HL-60/S4 (cell line): ENCODE data around the gene ZNF484.

Experiments used
- in situ Hi-C: fragments of 300-500 bp; cut with MboI; formaldehyde crosslinking; loops from 2 replicates; pipeline ENCODE4 v1.14.3; 2022; ENCODE audit warnings: low sequenced_read_pairs

The ZNF484 gene

DNA sequence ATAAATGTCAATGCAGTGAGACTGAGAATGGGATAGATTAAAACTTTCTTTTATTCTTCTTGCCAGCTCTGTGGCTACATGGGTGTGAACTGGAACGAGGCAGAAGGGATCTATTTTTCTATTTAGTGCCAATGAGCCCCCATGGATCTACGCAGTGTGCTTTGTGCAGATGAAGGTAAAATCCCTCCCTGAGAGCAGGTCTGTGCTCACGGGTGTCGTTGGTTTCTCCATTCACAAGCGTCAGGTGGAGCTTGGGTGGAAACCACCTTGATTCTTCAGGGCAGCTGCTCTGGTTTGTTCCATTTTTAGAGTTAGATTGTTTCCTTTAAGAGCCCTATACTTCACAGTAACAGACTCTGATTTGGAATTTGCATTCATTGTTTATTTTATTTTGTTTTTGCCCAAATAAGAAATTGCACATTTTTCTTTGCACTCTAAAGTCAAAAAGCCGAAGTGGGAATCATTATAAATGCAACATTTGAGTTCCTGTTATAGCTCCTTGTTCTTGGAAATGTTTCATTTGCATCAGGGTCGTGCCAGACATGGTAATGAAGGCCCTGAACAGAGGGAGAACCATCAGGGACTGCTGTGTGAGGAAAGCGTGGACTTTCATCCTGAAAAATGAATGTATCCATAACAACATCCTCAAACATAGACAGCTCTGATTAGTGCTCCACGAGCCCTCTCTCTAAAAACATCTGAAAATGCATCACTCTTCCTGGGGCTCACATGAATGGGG is 82.1 kb downstream of the ZNF484 start:
- in situ Hi-C loops: loop anchor here (10.0 kb wide), 1 partner anchor 661 kb away; no protein-coding TSS in a partner anchor
